ENCODE measurements around the gene GRID1. TPM values are rescaled to one million over a fixed set of nuclear protein-coding genes. Genes with fewer than 3 reads are reported as not detected.

The GRID1 gene
- total and polyA plus RNA-seq, 9 of the 15 experiments (the other 6 are each of a cell fraction or from before 2014, with no cell fraction given), result 0.01 to 7.2 (median 1.2) TPM

- TF ChIP-seq, protein P1, sequence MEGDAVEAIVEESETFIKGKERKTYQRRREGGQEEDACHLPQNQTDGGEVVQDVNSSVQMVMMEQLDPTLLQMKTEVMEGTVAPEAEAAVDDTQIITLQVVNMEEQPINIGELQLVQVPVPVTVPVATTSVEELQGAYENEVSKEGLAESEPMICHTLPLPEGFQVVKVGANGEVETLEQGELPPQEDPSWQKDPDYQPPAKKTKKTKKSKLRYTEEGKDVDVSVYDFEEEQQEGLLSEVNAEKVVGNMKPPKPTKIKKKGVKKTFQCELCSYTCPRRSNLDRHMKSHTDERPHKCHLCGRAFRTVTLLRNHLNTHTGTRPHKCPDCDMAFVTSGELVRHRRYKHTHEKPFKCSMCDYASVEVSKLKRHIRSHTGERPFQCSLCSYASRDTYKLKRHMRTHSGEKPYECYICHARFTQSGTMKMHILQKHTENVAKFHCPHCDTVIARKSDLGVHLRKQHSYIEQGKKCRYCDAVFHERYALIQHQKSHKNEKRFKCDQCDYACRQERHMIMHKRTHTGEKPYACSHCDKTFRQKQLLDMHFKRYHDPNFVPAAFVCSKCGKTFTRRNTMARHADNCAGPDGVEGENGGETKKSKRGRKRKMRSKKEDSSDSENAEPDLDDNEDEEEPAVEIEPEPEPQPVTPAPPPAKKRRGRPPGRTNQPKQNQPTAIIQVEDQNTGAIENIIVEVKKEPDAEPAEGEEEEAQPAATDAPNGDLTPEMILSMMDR (IDR thresholded peaks at IDR 0.05 in 2 of 3, conservative IDR thresholded peaks at IDR 0.05 in 1 of 3; ENCODE audit: insufficient read depth in 2 of 3, low read depth in 1 of 3, low read length in 3 of 3), result peak; percentile 47 to 69 (median 53)
- TF ChIP-seq CCAR2 (IDR thresholded peaks at IDR 0.05; ENCODE audit: low read depth, low read length) (no peak), MNT (conservative IDR thresholded peaks at IDR 0.05) (peak; percentile 18 to 44; a peak in 1 of 4 replicates), USF1 (CRISPR knock-in tag; IDR thresholded peaks at IDR 0.05) (peak; percentile 67), SMARCC2 (IDR thresholded peaks at IDR 0.05; ENCODE audit: low read depth) (no peak), HMG20B (CRISPR knock-in tag; IDR thresholded peaks at IDR 0.05) (no peak), RFX7 (CRISPR knock-in tag; IDR thresholded peaks at IDR 0.05) (no peak)
Measured at GRCh38 chr10:85786401-85786899, 580.1 kb downstream of the GRID1 start (continued).
